GM19238 (cell line): ENCODE measurements around the gene LSM14B.
"Not testable (repeated sequence)": the region's sequence is repeated elsewhere in the genome, so short reads cannot be mapped to it uniquely, and the experiment has no call there.

ENCODE experiments used
- DNase-seq: peaks from one replicate; pipeline ENCODE4 v3.0.0; 2011; ENCODE audit warnings: low spot score; ENCODE audit not compliant: insufficient read length

LSM14B gene

DNA sequence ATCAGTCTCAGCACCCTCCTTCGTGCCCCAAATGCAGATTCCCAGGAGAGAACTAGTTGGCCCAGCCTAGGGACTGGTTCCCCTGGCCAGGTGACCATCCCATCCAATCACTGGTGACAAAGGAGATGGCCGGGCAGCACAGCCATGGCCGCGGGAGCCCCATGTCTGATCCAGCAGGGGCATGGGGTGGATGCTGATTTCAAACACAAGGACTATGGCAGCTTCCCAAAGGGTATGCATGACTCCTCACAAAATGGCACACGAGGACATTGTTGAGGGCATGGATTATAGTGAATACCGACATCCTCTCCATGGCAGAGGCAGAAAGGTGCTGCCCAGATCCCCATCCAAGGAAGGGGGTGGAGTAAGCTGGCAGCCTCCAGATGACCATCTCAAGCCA, 9.9 kb upstream of the LSM14B start:
- no peak for DNase-seq

DNA sequence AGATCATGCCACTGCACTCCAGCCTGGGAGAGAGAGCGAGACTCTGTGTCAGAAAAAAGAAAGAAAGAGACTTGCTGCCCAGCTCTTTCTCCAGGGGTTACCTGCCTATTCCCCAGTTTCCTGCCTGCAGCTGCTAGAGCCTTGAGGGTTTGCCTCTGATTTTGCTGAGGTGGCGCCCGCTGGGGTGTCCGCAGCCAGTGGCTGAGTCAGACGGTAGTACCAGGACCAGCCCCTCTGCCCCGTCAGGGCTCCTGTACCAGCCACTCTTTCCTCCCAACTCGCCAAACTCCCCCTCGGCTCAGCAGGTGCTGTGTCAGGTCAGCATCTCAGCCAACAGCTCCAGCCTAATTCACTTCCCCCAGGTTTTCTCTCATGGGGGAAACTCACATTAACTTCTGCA, 7.4 kb upstream of the LSM14B start:
- no peak for DNase-seq

DNA sequence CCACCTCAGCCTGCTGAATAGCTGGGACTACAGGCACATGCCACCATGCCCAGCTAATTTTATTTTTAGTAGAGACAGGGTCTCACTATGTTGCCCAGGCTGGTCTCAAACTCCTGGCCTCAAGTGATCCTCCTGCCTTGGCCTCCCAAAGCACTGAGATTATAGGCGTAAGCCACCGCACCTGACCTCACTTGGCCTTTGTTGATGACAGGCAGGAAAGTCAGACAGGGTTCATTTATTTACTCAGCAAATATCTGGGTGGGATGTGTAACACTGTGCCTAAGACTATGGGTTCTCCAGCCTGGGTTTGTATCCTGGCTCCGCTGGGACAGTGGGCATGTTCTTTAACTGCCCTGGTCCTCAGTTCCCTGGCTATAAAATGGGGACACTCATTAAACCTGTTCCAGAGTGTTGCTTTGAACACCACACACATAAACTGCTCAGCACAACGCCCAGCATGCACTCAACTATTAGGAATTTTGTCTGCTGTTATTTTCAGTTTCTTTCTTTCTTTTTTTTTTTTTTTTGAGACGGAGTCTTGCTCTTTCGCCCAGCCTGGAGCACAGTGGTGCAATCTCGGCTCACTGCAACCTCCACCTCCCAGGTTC, 6.4 kb upstream of the LSM14B start:
- DNase-seq: not testable (repeated sequence)

DNA sequence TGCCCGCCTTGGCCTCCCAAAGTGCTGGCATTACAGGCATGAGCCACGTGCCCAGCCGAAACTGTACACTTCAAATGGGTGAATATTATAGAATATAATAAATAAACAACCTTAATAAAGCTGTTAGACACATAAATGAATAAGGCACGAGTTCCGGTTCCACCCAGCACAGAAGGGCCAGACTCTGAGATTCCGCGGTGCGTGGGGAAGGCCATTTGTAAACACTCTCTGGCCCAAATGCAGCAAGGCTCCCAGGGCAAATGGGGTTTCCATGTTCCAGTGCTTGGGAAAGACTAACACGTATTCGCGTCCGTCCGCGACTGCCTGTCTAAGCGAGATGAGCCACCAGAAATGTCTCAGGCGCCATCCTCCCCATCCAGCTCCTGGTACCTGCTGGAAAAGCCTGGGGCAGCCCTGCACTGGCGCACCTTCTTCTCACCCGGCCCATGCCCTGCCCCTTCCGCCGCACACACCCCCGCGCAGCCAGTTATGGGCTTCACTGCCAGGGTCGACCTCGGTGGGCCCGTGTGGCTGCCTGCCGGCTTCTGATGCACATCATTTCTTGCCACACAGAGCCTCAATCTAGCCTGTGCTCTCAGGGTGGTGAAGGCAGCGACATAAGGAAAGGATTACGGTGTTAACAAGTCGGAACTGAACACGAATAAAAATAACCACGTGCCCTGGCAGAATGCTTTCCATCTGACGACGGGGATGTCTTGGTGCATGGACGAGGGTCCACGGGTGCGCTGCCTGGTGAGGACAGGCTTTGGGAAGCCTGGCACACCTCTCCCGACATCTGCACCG, 5.5 kb upstream of the LSM14B start:
- DNase-seq: no peak

DNA sequence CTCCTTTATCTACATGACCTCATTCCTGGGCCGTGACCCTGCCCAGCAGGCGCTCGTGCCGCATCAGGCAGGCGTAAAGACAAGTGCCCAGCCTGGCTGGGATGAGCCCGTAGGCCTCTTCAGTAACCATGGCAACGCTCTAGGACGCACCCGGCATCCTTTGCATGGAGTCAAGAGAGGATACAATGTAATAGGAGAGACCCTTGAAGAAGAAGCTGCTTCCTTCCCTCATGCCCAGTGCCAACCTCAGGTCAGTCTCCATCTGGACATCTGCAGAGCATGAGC, 5.0 kb upstream of the LSM14B start:
- no peak for DNase-seq

DNA sequence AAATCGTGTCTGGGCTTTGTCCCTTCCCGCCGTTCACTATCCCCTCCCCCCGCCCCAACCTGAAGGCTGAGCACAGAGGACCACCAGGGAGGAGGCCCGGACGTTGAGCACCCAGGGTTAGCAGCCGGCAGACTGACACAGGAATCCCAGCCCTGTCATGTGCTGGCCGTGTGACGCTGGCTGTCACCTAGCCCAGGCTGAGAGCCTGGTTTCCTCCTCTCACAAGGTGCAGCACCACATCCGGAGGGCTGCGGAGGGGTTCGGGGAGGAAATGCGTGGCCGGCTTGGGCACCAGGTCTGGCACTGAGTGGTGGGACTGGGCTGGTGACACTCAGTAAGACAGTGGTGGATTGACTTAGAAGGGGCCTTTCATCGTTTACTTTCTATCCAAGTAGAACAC, 4.6 kb upstream of the LSM14B start:
- no peak for DNase-seq

DNA sequence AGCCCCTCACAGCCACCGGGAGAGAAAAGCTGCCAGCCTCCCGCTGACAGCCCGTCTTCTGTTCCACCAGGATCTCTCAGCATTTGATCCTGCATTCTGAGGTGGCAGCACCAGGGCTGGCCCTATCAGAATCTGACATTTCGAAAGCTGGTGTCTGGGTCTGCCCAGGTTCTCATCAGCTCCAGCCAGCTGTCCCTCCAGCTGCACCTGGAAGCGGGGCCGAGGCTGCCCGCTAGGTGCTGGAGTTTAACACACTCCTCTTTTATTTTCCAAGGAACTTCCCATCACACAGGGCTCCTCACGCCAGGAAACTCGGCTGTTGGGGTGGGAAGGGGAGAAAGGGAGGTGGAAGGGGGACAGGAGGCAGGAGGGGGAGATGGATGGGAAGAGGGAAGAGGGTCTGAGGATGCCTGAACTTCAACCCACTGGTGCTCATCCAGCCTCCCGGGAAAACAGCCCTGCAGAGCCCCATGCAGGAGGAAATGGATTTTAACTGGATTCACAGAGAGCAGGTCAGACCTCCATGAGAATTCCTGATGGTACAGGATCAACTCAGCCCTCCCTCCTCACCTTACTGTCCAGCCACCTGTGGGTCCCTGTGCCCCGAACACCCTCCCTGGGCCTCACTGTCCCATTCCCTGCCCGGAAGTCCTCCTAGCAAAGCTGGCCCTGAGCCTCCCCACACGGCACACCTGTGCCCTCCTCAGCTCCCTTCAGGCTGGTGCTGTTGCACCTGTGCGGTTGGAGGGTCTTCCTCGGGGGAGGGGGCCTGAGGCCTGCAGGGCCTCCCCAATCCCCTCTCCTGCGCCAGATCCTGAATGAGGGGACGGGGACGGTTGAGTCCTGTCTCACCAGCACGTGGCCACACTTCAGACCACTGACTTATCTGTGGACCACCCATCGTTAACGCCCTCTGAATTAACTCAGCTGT, 3.9 kb upstream of the LSM14B start:
- no peak for DNase-seq

DNA sequence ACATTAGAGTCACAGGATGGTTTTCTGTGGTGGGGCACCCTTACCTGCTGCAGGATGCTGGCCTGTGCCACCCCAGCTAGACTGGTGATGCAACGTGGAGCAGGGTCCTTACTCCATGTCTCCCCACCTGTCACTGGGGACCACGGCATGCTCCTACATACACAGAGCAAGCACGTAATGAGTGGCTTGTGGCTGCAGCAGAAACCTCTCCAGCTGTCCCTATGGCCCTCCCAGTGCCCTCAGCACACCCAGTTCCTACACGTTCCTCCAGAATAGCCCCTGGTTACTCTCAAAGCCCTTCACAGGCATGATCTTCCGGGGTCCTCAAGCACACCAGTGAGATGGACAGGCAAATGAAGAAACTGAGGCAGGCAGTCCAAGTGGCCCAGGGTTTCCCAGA, 3.2 kb upstream of the LSM14B start:
- DNase-seq: no peak

DNA sequence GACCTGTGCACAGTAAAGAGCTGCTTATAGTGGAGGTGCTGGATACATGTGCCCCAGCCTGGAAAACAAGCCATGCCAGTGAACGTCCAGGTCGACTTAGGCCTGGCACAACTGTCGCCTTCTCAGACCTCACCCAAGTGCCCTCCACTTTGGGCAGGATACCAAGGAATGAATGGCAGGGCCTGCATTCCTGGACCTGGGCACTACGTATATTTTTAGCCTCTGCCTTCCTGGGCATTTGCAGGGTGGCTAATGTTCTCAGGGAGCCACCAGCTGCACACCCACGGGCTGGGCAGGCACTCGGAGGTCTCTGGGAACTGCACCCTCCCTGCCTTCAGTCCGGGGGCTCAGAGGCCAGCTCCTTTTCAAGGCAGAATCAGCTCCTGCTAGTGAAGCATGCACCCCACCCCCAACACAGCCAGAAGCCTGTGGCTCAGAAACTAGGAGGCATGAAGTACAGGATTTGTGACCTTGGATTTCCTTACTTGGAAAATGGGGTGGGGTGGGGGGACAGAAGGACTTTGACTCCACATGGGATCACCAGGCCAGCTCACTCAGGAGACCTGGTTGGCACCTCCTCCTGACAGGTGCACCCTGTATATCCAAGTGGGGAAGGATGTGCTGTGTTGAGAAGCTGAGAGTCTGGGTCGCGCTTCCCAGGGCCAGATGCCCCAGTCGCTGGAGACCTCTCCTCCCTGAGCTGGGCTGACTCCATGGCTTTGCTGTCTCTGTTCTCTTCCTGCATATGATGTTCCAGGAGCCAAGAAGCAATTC, 2.5 kb upstream of the LSM14B start:
- DNase-seq: no peak

DNA sequence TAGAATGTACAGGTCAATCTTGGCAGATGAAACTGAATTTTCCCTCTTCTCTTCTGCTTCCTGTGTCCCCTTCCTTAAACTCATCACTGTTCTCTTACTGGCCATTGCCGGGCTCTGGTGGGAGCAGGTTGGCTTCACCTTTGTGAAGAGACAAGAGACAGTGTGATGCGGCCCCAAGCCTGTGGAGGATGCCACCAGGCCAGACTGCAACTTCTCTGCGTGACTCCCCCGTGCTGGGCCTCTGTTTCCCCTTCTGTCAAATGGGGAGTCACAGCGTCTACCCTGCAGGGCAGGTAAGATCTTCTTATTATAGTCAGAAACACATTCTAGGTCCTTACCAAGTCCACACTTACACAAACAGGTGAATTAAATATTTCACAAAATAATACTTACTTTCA, 1.9 kb upstream of the LSM14B start:
- no peak for DNase-seq

DNA sequence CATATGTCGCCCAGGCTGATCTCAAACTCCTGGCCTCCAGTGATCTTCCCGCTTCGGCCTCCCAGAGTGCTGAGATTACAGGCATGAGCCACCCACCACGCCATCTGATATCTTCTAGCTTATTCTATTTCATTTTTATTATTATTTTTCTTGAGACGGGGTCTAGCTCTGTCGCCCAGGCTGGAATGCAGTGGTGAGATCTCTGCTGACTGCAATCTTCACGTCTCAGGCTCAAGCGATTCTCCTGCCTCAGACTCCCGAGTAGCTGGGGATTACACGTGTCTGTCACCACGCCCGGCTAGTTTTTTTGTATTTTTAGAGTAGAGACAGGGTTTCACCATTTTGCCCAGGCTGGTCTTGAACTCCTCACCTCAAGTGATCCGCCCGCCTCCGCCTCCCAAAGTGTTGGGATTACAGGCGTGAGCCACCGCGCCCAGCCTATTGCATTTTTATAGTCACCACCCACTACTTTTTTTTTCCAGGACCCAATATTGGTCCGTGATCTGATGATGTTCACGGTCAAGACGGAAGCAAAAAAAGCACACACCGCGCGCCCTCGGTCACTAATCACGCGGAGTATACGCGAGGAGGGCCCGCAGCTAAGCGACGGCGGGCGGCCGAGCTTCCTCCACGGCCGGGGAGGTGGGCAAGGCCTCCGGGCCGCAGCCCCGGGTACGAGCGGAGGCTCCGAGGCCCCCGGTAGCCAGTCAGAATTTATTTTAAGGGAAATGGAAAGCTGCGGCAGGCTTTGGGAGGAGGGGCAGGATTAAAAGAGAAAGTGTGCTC, 1.1 kb upstream of the LSM14B start:
- no peak for DNase-seq

DNA sequence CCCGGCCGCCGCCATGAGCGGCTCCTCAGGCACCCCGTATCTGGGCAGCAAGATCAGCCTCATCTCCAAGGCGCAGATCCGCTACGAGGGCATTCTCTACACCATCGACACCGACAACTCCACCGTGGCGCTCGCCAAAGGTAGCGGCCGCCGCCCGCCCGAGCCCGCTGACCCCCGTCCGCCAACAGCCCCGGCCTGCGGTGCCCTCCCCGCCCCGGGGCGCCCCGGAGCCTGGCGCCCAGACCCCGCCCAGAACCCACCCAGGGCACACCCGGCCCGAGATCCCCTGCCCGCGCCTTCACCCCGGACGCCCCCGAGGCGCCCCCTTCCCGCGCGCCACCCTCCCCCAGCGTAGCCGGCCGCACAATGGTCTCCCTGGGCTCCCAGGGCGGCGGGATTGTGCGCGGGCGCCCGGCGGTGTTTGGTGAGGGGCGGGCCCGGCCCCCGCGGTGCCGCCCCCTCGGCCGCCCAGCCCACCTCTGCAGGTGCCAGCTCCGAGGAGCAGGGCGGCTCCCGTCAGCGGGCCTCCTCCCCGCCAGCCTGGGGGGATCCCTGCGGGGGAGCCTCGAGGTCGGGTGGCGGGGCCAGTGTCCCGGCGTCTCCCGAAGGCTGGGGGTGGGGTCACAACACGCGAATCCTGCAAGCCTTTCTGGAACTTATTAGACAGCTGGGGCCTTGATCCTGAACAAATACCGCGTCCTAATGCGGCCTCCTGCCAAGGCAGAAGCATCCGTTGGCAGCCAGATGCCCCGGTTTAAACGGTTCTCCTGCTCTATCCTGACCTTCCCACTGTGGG, 577 bp downstream of the LSM14B start:
- DNase-seq: peak; percentile 61

DNA sequence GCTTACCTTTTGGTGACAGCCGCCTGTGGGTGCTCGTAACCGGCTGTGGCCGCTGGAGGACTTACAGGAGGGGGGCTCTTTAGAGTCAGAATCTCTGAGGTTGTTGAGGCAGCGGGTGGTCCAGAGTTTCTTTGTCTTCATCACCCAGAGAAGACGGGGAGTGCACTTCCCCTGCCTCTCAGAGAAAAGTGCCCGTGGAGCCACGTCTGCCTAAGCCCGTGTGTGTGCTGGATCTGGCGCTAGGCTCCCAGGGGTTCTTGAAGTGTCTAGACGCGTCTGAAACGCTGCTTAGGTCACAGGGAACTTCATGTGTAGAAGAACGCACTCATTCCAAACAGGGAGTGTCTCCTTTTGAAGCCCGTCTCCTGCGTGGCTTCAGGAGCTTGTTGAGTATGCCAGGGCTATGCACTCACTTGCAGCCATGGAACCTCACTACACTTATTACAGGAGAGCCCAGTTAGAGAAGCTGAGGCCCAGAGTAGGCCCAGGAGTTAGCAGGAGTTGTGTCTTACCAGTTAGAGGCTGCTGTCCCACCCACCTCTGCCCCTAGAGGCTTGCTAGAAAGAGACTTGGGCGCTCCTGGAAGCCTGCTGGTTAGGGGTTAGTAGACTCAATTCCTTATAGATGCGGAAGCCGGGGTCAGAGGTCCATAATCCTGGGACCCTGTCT, 1.3 kb downstream of the LSM14B start:
- DNase-seq: no peak

DNA sequence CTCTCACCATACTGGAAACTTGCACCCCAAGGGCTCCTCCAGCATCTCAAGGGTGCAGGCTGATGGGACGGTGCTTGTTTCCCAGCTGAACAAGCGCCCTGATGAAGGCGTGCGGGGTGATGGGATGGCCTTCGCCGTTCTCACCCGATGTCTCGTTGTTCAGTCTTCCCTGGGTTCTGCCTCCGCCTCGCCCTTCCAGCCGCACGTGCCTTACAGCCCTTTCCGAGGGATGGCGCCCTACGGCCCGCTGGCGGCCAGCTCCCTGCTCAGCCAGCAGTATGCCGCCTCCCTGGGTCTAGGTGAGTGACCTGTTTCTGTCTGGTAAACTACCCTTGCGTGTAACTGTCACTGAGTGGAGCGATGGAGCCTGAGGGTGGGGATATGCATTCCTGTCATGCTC, 3.9 kb downstream of the LSM14B start:
- DNase-seq: no peak

DNA sequence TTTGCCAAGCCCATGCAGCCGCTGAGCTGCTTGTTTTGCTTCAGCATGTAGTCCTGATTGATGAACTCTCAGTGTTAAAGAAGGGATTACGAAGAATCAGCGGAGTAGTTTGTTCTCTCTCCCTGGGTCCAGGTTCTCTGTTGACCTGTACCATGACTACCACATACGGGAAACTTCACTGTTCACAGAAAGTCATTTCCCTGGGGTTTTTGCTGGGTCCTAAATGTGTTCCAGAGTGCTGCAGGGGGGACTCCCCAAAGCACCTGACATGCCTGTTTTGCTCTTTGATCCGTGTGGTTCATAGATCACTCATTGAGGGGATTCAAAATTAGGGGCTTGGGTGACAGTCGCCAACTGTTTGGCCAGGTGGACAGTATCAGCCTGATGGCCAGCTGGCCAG, 5.5 kb downstream of the LSM14B start:
- no peak for DNase-seq

DNA sequence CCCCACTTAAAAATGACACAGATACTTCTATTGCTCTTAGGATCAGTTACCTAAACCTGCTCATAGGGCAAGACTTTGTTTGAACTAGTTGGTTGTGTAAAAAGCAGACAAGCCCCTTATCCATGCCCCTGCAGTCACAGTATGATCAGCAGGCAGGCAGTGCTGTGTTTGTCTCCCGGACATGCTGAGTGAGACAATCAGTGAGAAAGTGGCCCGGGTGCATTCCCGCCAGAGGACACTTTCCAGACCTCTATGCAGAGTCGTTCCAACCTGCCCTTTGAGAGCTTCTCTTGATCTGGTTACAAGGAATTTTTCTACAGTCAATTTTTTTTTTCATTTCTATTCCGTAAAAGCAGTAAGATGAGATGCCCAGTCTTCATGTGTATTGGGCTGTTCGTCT, 6.2 kb downstream of the LSM14B start:
- no peak for DNase-seq

DNA sequence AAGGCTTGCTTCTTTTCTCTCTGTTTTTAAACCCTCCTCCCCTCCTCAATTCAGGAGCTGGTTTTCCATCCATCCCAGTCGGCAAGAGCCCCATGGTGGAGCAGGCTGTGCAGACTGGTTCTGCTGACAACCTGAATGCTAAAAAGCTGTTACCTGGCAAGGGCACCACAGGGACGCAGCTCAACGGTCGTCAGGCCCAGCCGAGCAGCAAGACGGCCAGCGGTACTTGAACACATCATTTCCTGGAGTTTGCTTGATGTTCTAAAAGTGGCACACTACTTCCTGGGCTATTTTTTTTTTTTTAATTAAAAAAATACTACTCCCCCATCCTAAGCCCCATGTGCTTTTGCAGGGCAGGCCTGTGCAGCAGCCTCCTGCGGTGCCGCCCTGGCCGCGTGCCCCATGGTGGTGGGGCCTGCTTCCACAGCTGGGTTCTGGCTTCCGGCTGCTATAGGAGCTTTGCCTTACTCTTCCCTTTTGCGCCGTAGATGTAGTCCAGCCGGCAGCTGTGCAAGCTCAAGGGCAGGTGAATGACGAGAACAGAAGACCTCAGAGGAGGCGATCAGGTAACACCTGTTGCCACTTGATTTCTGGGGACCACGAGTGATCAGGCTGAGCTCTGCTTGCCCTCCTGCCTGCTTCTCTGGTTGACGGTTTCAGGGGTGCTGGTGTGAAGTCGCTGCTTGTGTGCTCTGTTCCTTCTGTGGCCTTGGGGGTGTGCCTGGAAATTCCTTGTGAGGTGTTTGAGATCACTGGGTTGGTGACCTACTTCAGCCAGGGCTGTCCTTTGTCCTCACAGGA, 7.7 kb downstream of the LSM14B start:
- no peak for DNase-seq

DNA sequence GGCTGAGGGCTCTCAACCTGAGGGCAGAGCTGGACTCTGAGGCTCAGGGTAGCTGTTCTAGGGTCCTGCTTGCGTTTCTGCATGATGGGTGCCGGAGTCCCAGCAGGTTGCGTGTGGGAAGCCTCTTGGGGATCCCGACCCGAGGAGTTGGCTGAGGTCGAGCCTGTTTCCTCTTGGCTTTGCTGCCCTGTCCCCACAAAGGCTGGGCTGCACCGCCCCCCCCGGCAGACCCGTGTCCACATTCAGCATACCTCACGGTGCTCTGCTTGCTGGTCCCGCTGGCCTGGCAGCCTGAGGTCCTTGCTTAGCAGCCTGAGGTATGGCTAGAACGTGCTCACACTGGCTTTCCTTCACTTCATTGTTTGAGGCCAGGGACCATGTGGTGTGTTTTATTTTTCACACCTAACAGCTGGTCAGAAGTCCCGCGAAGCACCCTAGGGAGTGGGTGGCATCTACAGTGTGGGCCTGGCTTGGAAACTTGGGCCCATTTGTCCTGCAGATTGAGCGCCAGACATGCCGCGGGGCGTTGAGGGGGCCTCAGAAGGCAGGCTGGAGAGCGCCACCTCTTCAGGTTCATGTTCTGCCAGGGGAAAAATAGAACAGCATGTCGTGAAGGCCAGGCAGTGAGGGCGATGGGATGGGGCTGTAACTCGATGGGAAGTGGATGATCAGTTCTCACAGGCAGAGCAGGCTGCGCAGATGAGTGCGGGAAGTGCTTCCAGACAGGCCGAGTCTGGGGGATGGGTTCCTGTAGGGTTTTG, 9.5 kb downstream of the LSM14B start:
- DNase-seq: no peak
